Measurements from ENCODE around the gene WDFY4.

Gene WDFY4

DNA sequence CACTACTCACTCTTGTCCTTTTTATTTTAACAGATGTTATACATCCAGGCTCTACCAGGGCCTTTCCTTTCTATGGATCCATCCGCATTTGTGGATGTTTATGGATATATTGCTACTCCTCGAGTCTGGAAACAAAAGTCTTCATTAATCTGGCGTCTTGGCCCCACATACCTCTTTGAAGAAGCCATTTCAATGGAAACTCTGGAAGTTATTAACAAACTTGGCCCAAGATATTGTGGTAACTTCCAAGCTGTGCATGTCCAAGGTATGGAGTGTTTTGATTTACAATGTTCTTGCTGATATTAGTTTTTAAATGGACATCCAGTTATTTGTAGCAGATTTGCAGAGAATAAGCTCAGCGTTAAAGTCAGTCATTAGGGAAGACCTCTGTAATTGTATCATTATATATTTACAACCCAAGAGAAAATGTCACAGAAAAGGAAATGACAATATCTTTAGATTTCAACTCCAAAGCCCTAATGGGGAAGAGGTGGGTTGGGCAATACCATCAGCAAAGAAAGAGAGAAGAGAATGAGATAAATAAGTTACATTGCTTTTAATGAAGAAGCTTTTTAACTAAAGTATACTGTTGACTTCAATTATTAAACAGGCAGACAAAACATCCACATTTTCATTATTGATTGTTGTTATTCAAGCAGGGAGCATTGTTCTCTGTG is 102.1 kb downstream of the WDFY4 start:
- ATAC-seq = no peak
- TF ChIP-seq ISL1 (CRISPR knock-in tag; IDR thresholded peaks at IDR 0.05) (no peak), ZNF70 (CRISPR knock-in tag; IDR thresholded peaks at IDR 0.05) (no peak), GLIS3 (CRISPR knock-in tag; IDR thresholded peaks at IDR 0.05) (no peak), RARB (CRISPR knock-in tag; IDR thresholded peaks at IDR 0.05) (no peak), ZFP30 (CRISPR knock-in tag; IDR thresholded peaks at IDR 0.05) (no peak), CSRNP3 (CRISPR knock-in tag; IDR thresholded peaks at IDR 0.05) (no peak), SNAI2 (CRISPR knock-in tag; IDR thresholded peaks at IDR 0.05) (no peak), BACH2 (CRISPR knock-in tag; IDR thresholded peaks at IDR 0.05; ENCODE audit: borderline replicate concordance) (no peak), ZNF565 (CRISPR knock-in tag; conservative IDR thresholded peaks at IDR 0.05; ENCODE audit: low read depth) (no peak)
- TF ChIP-seq, protein P1, sequence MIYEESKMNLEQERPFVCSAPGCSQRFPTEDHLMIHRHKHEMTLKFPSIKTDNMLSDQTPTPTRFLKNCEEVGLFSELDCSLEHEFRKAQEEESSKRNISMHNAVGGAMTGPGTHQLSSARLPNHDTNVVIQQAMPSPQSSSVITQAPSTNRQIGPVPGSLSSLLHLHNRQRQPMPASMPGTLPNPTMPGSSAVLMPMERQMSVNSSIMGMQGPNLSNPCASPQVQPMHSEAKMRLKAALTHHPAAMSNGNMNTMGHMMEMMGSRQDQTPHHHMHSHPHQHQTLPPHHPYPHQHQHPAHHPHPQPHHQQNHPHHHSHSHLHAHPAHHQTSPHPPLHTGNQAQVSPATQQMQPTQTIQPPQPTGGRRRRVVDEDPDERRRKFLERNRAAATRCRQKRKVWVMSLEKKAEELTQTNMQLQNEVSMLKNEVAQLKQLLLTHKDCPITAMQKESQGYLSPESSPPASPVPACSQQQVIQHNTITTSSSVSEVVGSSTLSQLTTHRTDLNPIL (CRISPR knock-in tag; IDR thresholded peaks at IDR 0.05; ENCODE audit: low read depth) = no peak

GRCh38 chr10:48788554-48788953 is 103.9 kb downstream of the WDFY4 start:
- ATAC-seq = no peak
- TF ChIP-seq ZNF565 (CRISPR knock-in tag; conservative IDR thresholded peaks at IDR 0.05; ENCODE audit: low read depth) (no peak), TOX (CRISPR knock-in tag; IDR thresholded peaks at IDR 0.05; ENCODE audit: borderline replicate concordance) (no peak), ISL1 (CRISPR knock-in tag; IDR thresholded peaks at IDR 0.05) (no peak), TCF4 (CRISPR knock-in tag; IDR thresholded peaks at IDR 0.05; ENCODE audit: borderline replicate concordance) (no peak), ZNF70 (CRISPR knock-in tag; IDR thresholded peaks at IDR 0.05) (no peak), ARNTL (CRISPR knock-in tag; IDR thresholded peaks at IDR 0.05; ENCODE audit: borderline replicate concordance, low read depth) (no peak), ZC3H10 (CRISPR knock-in tag; IDR thresholded peaks at IDR 0.05) (no peak), OSR1 (CRISPR knock-in tag; IDR thresholded peaks at IDR 0.05) (no peak)
- TF ChIP-seq, protein P2, sequence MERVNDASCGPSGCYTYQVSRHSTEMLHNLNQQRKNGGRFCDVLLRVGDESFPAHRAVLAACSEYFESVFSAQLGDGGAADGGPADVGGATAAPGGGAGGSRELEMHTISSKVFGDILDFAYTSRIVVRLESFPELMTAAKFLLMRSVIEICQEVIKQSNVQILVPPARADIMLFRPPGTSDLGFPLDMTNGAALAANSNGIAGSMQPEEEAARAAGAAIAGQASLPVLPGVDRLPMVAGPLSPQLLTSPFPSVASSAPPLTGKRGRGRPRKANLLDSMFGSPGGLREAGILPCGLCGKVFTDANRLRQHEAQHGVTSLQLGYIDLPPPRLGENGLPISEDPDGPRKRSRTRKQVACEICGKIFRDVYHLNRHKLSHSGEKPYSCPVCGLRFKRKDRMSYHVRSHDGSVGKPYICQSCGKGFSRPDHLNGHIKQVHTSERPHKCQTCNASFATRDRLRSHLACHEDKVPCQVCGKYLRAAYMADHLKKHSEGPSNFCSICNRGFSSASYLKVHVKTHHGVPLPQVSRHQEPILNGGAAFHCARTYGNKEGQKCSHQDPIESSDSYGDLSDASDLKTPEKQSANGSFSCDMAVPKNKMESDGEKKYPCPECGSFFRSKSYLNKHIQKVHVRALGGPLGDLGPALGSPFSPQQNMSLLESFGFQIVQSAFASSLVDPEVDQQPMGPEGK (CRISPR knock-in tag; IDR thresholded peaks at IDR 0.05; ENCODE audit: borderline replicate concordance) = no peak

- no peak for TF ChIP-seq ESRRG (CRISPR knock-in tag; IDR thresholded peaks at IDR 0.05)
- TF ChIP-seq, protein P1 (CRISPR knock-in tag; IDR thresholded peaks at IDR 0.05; ENCODE audit: low read depth) = no peak
- TF ChIP-seq ZFP30 (CRISPR knock-in tag; IDR thresholded peaks at IDR 0.05) = no peak
- no peak for TF ChIP-seq TOX (CRISPR knock-in tag; IDR thresholded peaks at IDR 0.05; ENCODE audit: borderline replicate concordance)
- ATAC-seq = no peak
These were observed 105.1 kb downstream of the WDFY4 start for GRCh38 chr10:48789486-48790456.

- ATAC-seq = no peak
- TF ChIP-seq TSHZ2 (CRISPR knock-in tag; IDR thresholded peaks at IDR 0.05) (no peak), PPARA (CRISPR knock-in tag; IDR thresholded peaks at IDR 0.05; ENCODE audit: borderline replicate concordance) (no peak), GLIS3 (CRISPR knock-in tag; IDR thresholded peaks at IDR 0.05) (no peak), TCF4 (CRISPR knock-in tag; IDR thresholded peaks at IDR 0.05; ENCODE audit: borderline replicate concordance) (no peak), ZNF565 (CRISPR knock-in tag; conservative IDR thresholded peaks at IDR 0.05; ENCODE audit: low read depth) (no peak), ZNF70 (CRISPR knock-in tag; IDR thresholded peaks at IDR 0.05) (no peak), OSR1 (CRISPR knock-in tag; IDR thresholded peaks at IDR 0.05) (no peak), CSDC2 (CRISPR knock-in tag; IDR thresholded peaks at IDR 0.05) (no peak), RARB (CRISPR knock-in tag; IDR thresholded peaks at IDR 0.05) (no peak), CSRNP3 (CRISPR knock-in tag; IDR thresholded peaks at IDR 0.05) (no peak), TOX (CRISPR knock-in tag; IDR thresholded peaks at IDR 0.05; ENCODE audit: borderline replicate concordance) (no peak), BACH2 (CRISPR knock-in tag; IDR thresholded peaks at IDR 0.05; ENCODE audit: borderline replicate concordance) (no peak)
These were observed 105.9 kb downstream of the WDFY4 start for GRCh38 chr10:48790457-48791044.
